HEK293 (cell line): ENCODE results near the gene CHPT1.

Experiments
- CTCF ChIA-PET: fragments of 350-600 bp; formaldehyde crosslinking; extraction: SDS; loops from one replicate; lab custom pipeline; 2021; ENCODE audit warnings: antibody characterized with exemption; lab: Yijun Ruan, JAX
- POLR2A ChIA-PET: fragments of 300-600 bp; formaldehyde crosslinking; extraction: SDS; loops from one replicate; lab custom pipeline; 2020; ENCODE audit warnings: antibody characterized with exemption, inconsistent platforms; lab: Yijun Ruan, JAX
- H3K27ac ChIP-seq: fragments of 200-500 bp; sonication (Bioruptor generic); 2 replicates; pipeline ENCODE4 v1.5.1; 2014; ENCODE audit warnings: low read depth, low read length, control low read depth, inconsistent platforms; ENCODE audit errors: extremely low read depth
- H3K36me3 ChIP-seq, 2 experiments: fragments of 200-500 bp in 1 of 2; sonication (Bioruptor generic) in 1 of 2; 1 replicate in 1 of 2; 2 replicates in 1 of 2; pipeline ENCODE4 v1.5.1; 2014 to 2017; ENCODE audit warnings: inconsistent platforms in 2 of 2, low read length in 2 of 2; ENCODE audit not compliant: control insufficient read depth in 2 of 2, insufficient read depth in 1 of 2
- H3K4me1 ChIP-seq: fragments of 200-500 bp; sonication (Bioruptor generic); 2 replicates; pipeline ENCODE4 v1.5.1; 2014; ENCODE audit warnings: mild to moderate bottlenecking, low read length, inconsistent platforms; ENCODE audit not compliant: control insufficient read depth, insufficient read depth
- H3K4me3 ChIP-seq: 2 replicates; pipeline ENCODE4 v1.5.1; 2011; ENCODE audit warnings: low read depth, mild to moderate bottlenecking, control low read depth, low read length, moderate library complexity
- H3K9me3 ChIP-seq: fragments of 200-500 bp; sonication (Bioruptor generic); 2 replicates; pipeline ENCODE4 v1.5.1; 2014; ENCODE audit warnings: low read depth, low read length, inconsistent platforms; ENCODE audit not compliant: control insufficient read depth, insufficient read depth
- FEZF1 ChIP-seq: fragments of 450-650 bp; formaldehyde crosslinking; IDR thresholded peaks from 2 replicates; pipeline ENCODE4 v1.5.1; 2016; ENCODE audit warnings: missing biosample characterization, missing genetic modification characterization
- ZFHX2 ChIP-seq: fragments of 450-650 bp; formaldehyde crosslinking; conservative IDR thresholded peaks from 2 replicates; pipeline ENCODE4 v1.5.1; 2016; ENCODE audit warnings: missing biosample characterization, missing genetic modification characterization
- ZFP37 ChIP-seq: fragments of 450-650 bp; formaldehyde crosslinking; IDR thresholded peaks from 2 replicates; pipeline ENCODE4 v1.5.1; 2016; ENCODE audit warnings: missing biosample characterization, missing genetic modification characterization
- ZNF211 ChIP-seq: fragments of 450-650 bp; formaldehyde crosslinking; IDR thresholded peaks from 2 replicates; pipeline ENCODE4 v1.5.1; 2016; ENCODE audit warnings: low read depth, missing biosample characterization, missing genetic modification characterization
- ZNF266 ChIP-seq: fragments of 450-650 bp; formaldehyde crosslinking; IDR thresholded peaks from 2 replicates; pipeline ENCODE4 v1.5.1; 2016; ENCODE audit warnings: missing biosample characterization, missing genetic modification characterization, low read depth
- ZNF302 ChIP-seq: fragments of 450-650 bp; formaldehyde crosslinking; IDR thresholded peaks from 2 replicates; pipeline ENCODE4 v1.5.1; 2016; ENCODE audit warnings: missing biosample characterization, missing genetic modification characterization, low read depth
- ZNF521 ChIP-seq: fragments of 450-650 bp; formaldehyde crosslinking; IDR thresholded peaks from 2 replicates; pipeline ENCODE4 v1.5.1; 2017; ENCODE audit warnings: missing biosample characterization, mild to moderate bottlenecking, missing genetic modification characterization
- ZNF626 ChIP-seq: fragments of 450-650 bp; sonication (Bioruptor Pico); formaldehyde crosslinking; IDR thresholded peaks from 2 replicates; pipeline ENCODE4 v1.5.1; 2018; ENCODE audit warnings: missing biosample characterization, missing genetic modification characterization, inconsistent platforms
- ZNF629 ChIP-seq: fragments of 450-650 bp; formaldehyde crosslinking; IDR thresholded peaks from 2 replicates; pipeline ENCODE4 v1.5.1; 2017; ENCODE audit warnings: missing biosample characterization, missing genetic modification characterization
- ZNF660 ChIP-seq: fragments of 450-650 bp; IDR thresholded peaks from 2 replicates; pipeline ENCODE4 v1.5.1; 2018; ENCODE audit warnings: missing biosample characterization, mild to moderate bottlenecking, missing genetic modification characterization
- TF ChIP-seq, protein P1 (sequence below): fragments of 450-650 bp; formaldehyde crosslinking; IDR thresholded peaks from 2 replicates; pipeline ENCODE4 v1.5.1; 2016; ENCODE audit warnings: missing biosample characterization, missing genetic modification characterization, borderline replicate concordance
- TF ChIP-seq, protein P2 (sequence below): fragments of 450-650 bp; formaldehyde crosslinking; IDR thresholded peaks from 2 replicates; pipeline ENCODE4 v1.5.1; 2016; ENCODE audit warnings: missing biosample characterization, missing genetic modification characterization
- TF ChIP-seq, protein P3 (sequence below): fragments of 450-650 bp; formaldehyde crosslinking; IDR thresholded peaks from 2 replicates; pipeline ENCODE4 v1.5.1; 2016; ENCODE audit warnings: missing biosample characterization, missing genetic modification characterization, low read depth
- TF ChIP-seq, protein P4 (sequence below): fragments of 450-650 bp; formaldehyde crosslinking; IDR thresholded peaks from 2 replicates; pipeline ENCODE4 v1.5.1; 2016; ENCODE audit warnings: missing biosample characterization, missing genetic modification characterization

CHPT1 gene

GRCh38 chr12:101761350-101761749, 63.9 kb downstream of the CHPT1 start (continued):
- TF ChIP-seq ZNF521 (tag by site-specific recombination) (no peak), ZNF266 (tag by site-specific recombination) (no peak), ZNF302 (tag by site-specific recombination) (no peak)
- TF ChIP-seq, protein P1, sequence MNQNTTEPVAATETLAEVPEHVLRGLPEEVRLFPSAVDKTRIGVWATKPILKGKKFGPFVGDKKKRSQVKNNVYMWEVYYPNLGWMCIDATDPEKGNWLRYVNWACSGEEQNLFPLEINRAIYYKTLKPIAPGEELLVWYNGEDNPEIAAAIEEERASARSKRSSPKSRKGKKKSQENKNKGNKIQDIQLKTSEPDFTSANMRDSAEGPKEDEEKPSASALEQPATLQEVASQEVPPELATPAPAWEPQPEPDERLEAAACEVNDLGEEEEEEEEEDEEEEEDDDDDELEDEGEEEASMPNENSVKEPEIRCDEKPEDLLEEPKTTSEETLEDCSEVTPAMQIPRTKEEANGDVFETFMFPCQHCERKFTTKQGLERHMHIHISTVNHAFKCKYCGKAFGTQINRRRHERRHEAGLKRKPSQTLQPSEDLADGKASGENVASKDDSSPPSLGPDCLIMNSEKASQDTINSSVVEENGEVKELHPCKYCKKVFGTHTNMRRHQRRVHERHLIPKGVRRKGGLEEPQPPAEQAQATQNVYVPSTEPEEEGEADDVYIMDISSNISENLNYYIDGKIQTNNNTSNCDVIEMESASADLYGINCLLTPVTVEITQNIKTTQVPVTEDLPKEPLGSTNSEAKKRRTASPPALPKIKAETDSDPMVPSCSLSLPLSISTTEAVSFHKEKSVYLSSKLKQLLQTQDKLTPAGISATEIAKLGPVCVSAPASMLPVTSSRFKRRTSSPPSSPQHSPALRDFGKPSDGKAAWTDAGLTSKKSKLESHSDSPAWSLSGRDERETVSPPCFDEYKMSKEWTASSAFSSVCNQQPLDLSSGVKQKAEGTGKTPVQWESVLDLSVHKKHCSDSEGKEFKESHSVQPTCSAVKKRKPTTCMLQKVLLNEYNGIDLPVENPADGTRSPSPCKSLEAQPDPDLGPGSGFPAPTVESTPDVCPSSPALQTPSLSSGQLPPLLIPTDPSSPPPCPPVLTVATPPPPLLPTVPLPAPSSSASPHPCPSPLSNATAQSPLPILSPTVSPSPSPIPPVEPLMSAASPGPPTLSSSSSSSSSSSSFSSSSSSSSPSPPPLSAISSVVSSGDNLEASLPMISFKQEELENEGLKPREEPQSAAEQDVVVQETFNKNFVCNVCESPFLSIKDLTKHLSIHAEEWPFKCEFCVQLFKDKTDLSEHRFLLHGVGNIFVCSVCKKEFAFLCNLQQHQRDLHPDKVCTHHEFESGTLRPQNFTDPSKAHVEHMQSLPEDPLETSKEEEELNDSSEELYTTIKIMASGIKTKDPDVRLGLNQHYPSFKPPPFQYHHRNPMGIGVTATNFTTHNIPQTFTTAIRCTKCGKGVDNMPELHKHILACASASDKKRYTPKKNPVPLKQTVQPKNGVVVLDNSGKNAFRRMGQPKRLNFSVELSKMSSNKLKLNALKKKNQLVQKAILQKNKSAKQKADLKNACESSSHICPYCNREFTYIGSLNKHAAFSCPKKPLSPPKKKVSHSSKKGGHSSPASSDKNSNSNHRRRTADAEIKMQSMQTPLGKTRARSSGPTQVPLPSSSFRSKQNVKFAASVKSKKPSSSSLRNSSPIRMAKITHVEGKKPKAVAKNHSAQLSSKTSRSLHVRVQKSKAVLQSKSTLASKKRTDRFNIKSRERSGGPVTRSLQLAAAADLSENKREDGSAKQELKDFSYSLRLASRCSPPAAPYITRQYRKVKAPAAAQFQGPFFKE (tag by site-specific recombination), result no peak

- H3K4me3 ChIP-seq, result no peak overlapping the region
- no peaks in the 10 kb centered on the region for H3K9me3 ChIP-seq
- no peaks in the 10 kb centered on the region for H3K4me1 ChIP-seq
- TF ChIP-seq ZNF660 (no peak), ZNF629 (tag by site-specific recombination) (no peak), FEZF1 (no peak), ZFP37 (tag by site-specific recombination) (no peak), ZNF626 (no peak)
- TF ChIP-seq, protein P2, sequence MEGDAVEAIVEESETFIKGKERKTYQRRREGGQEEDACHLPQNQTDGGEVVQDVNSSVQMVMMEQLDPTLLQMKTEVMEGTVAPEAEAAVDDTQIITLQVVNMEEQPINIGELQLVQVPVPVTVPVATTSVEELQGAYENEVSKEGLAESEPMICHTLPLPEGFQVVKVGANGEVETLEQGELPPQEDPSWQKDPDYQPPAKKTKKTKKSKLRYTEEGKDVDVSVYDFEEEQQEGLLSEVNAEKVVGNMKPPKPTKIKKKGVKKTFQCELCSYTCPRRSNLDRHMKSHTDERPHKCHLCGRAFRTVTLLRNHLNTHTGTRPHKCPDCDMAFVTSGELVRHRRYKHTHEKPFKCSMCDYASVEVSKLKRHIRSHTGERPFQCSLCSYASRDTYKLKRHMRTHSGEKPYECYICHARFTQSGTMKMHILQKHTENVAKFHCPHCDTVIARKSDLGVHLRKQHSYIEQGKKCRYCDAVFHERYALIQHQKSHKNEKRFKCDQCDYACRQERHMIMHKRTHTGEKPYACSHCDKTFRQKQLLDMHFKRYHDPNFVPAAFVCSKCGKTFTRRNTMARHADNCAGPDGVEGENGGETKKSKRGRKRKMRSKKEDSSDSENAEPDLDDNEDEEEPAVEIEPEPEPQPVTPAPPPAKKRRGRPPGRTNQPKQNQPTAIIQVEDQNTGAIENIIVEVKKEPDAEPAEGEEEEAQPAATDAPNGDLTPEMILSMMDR (tag by site-specific recombination), result no peak
- TF ChIP-seq, protein P3, sequence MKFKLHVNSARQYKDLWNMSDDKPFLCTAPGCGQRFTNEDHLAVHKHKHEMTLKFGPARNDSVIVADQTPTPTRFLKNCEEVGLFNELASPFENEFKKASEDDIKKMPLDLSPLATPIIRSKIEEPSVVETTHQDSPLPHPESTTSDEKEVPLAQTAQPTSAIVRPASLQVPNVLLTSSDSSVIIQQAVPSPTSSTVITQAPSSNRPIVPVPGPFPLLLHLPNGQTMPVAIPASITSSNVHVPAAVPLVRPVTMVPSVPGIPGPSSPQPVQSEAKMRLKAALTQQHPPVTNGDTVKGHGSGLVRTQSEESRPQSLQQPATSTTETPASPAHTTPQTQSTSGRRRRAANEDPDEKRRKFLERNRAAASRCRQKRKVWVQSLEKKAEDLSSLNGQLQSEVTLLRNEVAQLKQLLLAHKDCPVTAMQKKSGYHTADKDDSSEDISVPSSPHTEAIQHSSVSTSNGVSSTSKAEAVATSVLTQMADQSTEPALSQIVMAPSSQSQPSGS (tag by site-specific recombination), result no peak
- H3K36me3 ChIP-seq, result peaks cover 0 to 33% of the 10 kb centered on the region in 2 experiments; a peak in 2 of 3 replicates
- ChIA-PET POLR2A (no interaction called here), CTCF (interaction anchor here (0.5 to 2.7 kb wide), 5 partner anchors 12 to 347 kb away, joined by 3 to 12 read pairs (median 3); no protein-coding TSS in a partner anchor)
- no peak overlapping the region for H3K27ac ChIP-seq
These were observed 64.3 kb downstream of the CHPT1 start for GRCh38 chr12:101761781-101762180.

DNA sequence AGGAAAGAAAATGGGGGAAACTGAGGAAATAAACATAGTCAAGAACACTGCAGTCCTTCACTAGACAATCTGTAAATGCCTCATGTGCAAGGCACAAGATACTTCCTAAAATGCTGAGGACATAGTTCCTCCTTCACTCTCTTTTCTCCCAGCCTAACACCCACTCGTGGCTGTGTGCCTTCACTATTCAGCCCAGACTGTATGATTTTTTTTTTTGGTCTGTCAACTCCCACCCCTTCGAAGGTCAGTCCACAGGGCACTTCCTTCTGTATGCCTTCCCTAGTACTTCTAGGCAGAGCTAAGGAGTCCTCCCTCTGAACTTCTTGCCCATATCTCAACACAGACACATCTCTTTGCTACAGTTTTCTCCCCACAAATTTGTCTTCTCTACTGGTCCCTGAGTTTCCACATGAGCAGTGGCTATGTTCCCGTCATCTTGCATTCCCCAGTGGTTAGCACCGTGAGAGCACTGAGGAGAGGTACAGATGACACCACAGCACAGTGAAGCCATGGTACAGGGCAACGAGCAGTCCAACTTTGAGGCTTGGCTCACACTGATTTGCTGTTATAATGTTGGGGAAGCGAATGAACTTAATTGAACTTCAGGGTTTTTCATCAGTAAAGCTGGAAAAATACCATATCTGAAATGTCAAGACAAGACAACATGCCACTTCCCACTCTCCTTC, 65.9 kb downstream of the CHPT1 start:
- H3K27ac ChIP-seq, result no peak overlapping the region
- no peaks in the 10 kb centered on the region for H3K4me1 ChIP-seq
- TF ChIP-seq ZFHX2 (tag by site-specific recombination), result peak; percentile 25; the same call in 1 of the 2 replicates
- no peak for TF ChIP-seq ZNF211
- TF ChIP-seq, protein P4, sequence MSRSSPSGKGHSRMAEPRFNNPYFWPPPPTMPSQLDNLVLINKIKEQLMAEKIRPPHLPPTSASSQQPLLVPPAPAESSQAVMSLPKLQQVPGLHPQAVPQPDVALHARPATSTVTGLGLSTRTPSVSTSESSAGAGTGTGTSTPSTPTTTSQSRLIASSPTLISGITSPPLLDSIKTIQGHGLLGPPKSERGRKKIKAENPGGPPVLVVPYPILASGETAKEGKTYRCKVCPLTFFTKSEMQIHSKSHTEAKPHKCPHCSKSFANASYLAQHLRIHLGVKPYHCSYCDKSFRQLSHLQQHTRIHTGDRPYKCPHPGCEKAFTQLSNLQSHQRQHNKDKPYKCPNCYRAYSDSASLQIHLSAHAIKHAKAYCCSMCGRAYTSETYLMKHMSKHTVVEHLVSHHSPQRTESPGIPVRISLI (tag by site-specific recombination), result no peak
- H3K4me3 ChIP-seq, result no peak overlapping the region
- peaks cover 5 to 40% of the 10 kb centered on the region in 2 experiments; a peak in 1 of 3 replicates for H3K36me3 ChIP-seq
- POLR2A ChIA-PET, result no interaction called here
- H3K9me3 ChIP-seq, result no peaks in the 10 kb centered on the region
- CTCF ChIA-PET, result interaction anchor here (2.7 kb wide), 1 partner anchor 10 kb away, joined by 12 read pairs; no protein-coding TSS in a partner anchor
